ENCODE results near the gene MSRB1. TPM values are rescaled to one million over a fixed set of nuclear protein-coding genes. Genes with fewer than 3 reads are reported as not detected.
A peak's percentile ranks its signal among the peaks of the same experiment; 100 is the strongest.

Gene MSRB1
- total RNA-seq, 1 experiment from 2014 or later: 25.7 TPM

DNA sequence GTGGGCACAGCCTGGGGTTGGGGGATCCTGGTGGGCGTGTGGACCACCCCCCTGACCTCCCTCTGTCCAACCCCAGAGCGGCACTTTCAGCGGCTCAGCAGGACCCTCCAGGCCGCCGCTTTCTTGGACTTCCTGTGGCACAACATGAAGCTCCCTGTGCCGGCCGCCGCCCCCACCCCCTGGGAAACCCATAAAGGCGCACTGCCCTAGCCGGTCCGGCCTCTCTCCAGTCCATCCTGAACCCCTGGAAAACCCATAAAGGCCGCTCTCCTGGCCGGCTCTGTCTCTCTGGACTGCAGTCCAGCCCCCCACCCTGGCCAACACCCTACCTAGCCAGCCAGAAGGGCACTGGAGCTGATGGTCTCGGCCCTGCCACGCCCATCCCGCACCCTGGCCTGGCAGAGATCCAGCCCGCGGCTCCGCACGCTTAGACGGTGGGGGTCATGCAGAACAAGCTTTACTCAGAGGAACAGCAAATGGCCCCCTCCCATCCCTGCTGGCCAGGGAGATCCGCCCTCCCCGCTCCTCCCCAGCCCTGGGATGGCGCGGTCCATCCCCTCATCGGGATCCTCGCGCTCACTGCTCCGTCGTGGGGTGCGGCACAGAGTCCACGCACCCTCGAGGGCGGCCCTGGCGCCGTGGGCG lies 35.6 kb upstream of the MSRB1 start:
- Histone ChIP-seq H3K79me2 (ENCODE audit: low read length) (peaks cover 3% of the 10 kb centered on the region), H3F3A (ENCODE audit: low read length, unreplicated experiment) (peaks cover 3% of the 10 kb centered on the region), H3K9me3 (ENCODE audit: low read length) (no peaks in the 10 kb centered on the region), H3K9me2 (replicated peaks; ENCODE audit: low read length) (no peaks in the 10 kb centered on the region), H3K4me1 (ENCODE audit: insufficient read depth, low read length) (peaks cover 33% of the 10 kb centered on the region), H3K27ac (ENCODE audit: low read length) (no peak overlapping the region), H3K4me2 (ENCODE audit: low read length) (peak overlapping the region; percentile 88), H3K36me3 (ENCODE audit: low read depth, low read length) (no peaks in the 10 kb centered on the region), H4K20me1 (ENCODE audit: low read length) (no peaks in the 10 kb centered on the region), H2AFZ (ENCODE audit: low read length) (no peak overlapping the region), H3K27me3 (ENCODE audit: low read length) (no peaks in the 10 kb centered on the region), H3K4me3 (ENCODE audit: low read length) (peak overlapping the region; percentile 64; the same call in 1 of the 2 replicates), H3K9ac (ENCODE audit: low read length) (no peak overlapping the region)
- CTCF ChIA-PET: no interaction called here
- BruUV-seq (replicated peaks): no TSS peak
- no peak for ATAC-seq
- TF ChIP-seq, protein P1, sequence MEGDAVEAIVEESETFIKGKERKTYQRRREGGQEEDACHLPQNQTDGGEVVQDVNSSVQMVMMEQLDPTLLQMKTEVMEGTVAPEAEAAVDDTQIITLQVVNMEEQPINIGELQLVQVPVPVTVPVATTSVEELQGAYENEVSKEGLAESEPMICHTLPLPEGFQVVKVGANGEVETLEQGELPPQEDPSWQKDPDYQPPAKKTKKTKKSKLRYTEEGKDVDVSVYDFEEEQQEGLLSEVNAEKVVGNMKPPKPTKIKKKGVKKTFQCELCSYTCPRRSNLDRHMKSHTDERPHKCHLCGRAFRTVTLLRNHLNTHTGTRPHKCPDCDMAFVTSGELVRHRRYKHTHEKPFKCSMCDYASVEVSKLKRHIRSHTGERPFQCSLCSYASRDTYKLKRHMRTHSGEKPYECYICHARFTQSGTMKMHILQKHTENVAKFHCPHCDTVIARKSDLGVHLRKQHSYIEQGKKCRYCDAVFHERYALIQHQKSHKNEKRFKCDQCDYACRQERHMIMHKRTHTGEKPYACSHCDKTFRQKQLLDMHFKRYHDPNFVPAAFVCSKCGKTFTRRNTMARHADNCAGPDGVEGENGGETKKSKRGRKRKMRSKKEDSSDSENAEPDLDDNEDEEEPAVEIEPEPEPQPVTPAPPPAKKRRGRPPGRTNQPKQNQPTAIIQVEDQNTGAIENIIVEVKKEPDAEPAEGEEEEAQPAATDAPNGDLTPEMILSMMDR (conservative IDR thresholded peaks at IDR 0.05; ENCODE audit: low read depth, low read length): no peak
- no peak for TF ChIP-seq EZH2 (IDR thresholded peaks at IDR 0.05; ENCODE audit: low read length, unreplicated experiment)
- TF ChIP-seq EZH2phosphoT487 (IDR thresholded peaks at IDR 0.05; ENCODE audit: borderline replicate concordance, low read length): no peak
- DNase-seq: no peak
- intact Hi-C loops (cut with micrococcal nuclease): no loop called here
- POLR2A ChIA-PET (ENCODE audit: unreplicated experiment): interaction anchor here (0.6 kb wide), 1 partner anchor 14 kb away, joined by 5 read pairs; the partner anchor contains the start of gene RPS2

DNA sequence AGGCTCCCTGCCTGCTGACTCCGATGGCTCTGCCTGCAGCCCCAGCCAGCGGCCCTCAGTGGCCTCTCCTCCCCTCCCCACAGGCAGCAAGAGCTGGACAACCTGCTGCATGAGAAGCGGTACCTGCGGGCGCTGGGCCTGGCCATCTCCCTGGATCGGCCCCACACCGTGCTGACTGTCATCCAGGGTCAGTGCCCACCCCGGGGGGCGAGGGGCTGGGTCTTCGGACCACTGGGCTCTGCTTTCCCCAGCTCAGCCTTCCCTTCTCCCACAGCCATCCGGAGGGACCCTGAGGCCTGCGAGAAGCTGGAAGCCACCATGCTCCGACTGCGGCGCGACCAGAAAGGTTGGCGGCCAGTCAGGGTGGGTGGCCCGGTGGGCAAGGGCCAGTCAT lies 34.9 kb upstream of the MSRB1 start:
- H2AFZ ChIP-seq (ENCODE audit: low read length): no peak overlapping the region
- no peaks in the 10 kb centered on the region for H3K27me3 ChIP-seq (ENCODE audit: low read length)
- H3K27ac ChIP-seq (ENCODE audit: low read length): no peak overlapping the region
- peaks cover 27% of the 10 kb centered on the region for H3K4me1 ChIP-seq (ENCODE audit: insufficient read depth, low read length)
- H4K20me1 ChIP-seq (ENCODE audit: low read length): no peaks in the 10 kb centered on the region
- no peaks in the 10 kb centered on the region for H3K9me3 ChIP-seq (ENCODE audit: low read length)
- H3K79me2 ChIP-seq (ENCODE audit: low read length): peaks cover 11% of the 10 kb centered on the region
- DNase-seq (no peak), ATAC-seq (no peak)
- intact Hi-C loops (cut with micrococcal nuclease): no loop called here
- BruUV-seq (replicated peaks): no TSS peak
- no peaks in the 10 kb centered on the region for H3K9me2 ChIP-seq (replicated peaks; ENCODE audit: low read length)
- no peaks in the 10 kb centered on the region for H3F3A ChIP-seq (ENCODE audit: low read length, unreplicated experiment)
- no peak overlapping the region for H3K4me3 ChIP-seq (ENCODE audit: low read length)
- H3K36me3 ChIP-seq (ENCODE audit: low read depth, low read length): no peaks in the 10 kb centered on the region
- POLR2A ChIA-PET (ENCODE audit: unreplicated experiment): interaction anchor here (0.6 kb wide), 1 partner anchor 13 kb away, joined by 5 read pairs; the partner anchor contains the start of gene RPS2
- CTCF ChIA-PET: no interaction called here
- TF ChIP-seq EZH2phosphoT487 (IDR thresholded peaks at IDR 0.05; ENCODE audit: borderline replicate concordance, low read length) (no peak), EZH2 (IDR thresholded peaks at IDR 0.05; ENCODE audit: low read length, unreplicated experiment) (no peak)
- TF ChIP-seq, protein P1 (conservative IDR thresholded peaks at IDR 0.05; ENCODE audit: low read depth, low read length): no peak
- H3K9ac ChIP-seq (ENCODE audit: low read length): no peak overlapping the region
- no peak overlapping the region for H3K4me2 ChIP-seq (ENCODE audit: low read length)

All from PC-3 (cell line).